ENCODE data around the gene MSI2. TPM values are rescaled to one million over a fixed set of nuclear protein-coding genes. Genes with fewer than 3 reads are reported as not detected.

The MSI2 gene
- total and polyA plus RNA-seq, 9 of the 15 experiments (the other 6 are each of a cell fraction or from before 2014, with no cell fraction given), result 4.6 to 61.8 (median 42.4) TPM

DNA sequence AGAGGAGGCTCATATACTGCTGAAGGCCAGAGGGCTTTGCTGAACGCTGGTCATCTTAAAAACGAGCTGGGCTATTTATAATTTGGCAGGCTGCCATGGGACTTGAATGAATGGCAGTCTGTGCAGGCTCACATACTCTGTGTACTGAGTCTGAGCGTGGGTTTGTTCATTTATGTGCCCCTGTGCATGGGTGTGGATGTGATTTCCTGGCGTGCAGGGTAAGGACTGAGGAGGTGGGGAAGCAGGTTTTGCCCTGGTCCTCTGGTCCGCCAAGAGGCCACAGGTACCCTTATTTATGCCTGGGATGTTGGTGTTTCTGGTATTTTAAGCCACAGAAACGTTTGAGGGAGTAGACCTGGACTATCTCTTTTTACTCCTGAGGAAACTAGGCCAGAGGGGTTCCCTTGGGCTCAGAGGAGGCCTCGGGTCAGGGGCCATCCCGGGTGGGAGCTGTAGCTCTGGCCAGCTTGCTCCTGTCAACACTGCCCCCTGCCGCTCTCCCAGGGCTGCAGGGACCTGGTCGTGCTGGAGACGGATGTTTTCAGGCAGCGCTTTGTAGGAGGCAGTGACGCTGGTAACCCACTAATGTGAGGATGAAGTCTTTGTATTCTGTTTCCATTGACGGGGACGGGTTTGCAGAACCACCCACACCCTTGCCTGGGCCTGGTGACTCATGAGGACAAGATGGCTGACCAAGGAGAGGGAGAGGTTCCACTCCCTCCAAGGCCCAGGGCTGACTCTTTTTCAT lies 184.4 kb downstream of the MSI2 start (continued):
- TF ChIP-seq, protein P1, sequence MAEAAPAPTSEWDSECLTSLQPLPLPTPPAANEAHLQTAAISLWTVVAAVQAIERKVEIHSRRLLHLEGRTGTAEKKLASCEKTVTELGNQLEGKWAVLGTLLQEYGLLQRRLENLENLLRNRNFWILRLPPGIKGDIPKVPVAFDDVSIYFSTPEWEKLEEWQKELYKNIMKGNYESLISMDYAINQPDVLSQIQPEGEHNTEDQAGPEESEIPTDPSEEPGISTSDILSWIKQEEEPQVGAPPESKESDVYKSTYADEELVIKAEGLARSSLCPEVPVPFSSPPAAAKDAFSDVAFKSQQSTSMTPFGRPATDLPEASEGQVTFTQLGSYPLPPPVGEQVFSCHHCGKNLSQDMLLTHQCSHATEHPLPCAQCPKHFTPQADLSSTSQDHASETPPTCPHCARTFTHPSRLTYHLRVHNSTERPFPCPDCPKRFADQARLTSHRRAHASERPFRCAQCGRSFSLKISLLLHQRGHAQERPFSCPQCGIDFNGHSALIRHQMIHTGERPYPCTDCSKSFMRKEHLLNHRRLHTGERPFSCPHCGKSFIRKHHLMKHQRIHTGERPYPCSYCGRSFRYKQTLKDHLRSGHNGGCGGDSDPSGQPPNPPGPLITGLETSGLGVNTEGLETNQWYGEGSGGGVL (CRISPR knock-in tag; IDR thresholded peaks at IDR 0.05), result no peak
- peak; percentile 39; the same call in 1 of the 2 replicates for TF ChIP-seq DEAF1 (CRISPR knock-in tag; IDR thresholded peaks at IDR 0.05)
- TF ChIP-seq PYGO2 (tag; IDR thresholded peaks at IDR 0.05), result no peak
- no peak for TF ChIP-seq FOXP4 (CRISPR knock-in tag; IDR thresholded peaks at IDR 0.05; ENCODE audit: borderline replicate concordance)
- no peak for TF ChIP-seq WHSC1 (IDR thresholded peaks at IDR 0.05; ENCODE audit: low read length)
- TF ChIP-seq SUPT5H (IDR thresholded peaks at IDR 0.05), result no peak
- TF ChIP-seq PKNOX1 (IDR thresholded peaks at IDR 0.05), result peak; percentile 53
- TF ChIP-seq, protein P2, sequence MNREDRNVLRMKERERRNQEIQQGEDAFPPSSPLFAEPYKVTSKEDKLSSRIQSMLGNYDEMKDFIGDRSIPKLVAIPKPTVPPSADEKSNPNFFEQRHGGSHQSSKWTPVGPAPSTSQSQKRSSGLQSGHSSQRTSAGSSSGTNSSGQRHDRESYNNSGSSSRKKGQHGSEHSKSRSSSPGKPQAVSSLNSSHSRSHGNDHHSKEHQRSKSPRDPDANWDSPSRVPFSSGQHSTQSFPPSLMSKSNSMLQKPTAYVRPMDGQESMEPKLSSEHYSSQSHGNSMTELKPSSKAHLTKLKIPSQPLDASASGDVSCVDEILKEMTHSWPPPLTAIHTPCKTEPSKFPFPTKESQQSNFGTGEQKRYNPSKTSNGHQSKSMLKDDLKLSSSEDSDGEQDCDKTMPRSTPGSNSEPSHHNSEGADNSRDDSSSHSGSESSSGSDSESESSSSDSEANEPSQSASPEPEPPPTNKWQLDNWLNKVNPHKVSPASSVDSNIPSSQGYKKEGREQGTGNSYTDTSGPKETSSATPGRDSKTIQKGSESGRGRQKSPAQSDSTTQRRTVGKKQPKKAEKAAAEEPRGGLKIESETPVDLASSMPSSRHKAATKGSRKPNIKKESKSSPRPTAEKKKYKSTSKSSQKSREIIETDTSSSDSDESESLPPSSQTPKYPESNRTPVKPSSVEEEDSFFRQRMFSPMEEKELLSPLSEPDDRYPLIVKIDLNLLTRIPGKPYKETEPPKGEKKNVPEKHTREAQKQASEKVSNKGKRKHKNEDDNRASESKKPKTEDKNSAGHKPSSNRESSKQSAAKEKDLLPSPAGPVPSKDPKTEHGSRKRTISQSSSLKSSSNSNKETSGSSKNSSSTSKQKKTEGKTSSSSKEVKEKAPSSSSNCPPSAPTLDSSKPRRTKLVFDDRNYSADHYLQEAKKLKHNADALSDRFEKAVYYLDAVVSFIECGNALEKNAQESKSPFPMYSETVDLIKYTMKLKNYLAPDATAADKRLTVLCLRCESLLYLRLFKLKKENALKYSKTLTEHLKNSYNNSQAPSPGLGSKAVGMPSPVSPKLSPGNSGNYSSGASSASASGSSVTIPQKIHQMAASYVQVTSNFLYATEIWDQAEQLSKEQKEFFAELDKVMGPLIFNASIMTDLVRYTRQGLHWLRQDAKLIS (CRISPR knock-in tag; IDR thresholded peaks at IDR 0.05), result no peak
- no peak for TF ChIP-seq HMGN3 (IDR thresholded peaks at IDR 0.05; ENCODE audit: borderline replicate concordance, extremely low read depth, insufficient read length, low read depth, low read length)
- no peak for TF ChIP-seq TFAP4 (CRISPR knock-in tag; IDR thresholded peaks at IDR 0.05; ENCODE audit: borderline replicate concordance)
- TF ChIP-seq CSDE1 (IDR thresholded peaks at IDR 0.05), result no peak
- TF ChIP-seq ZNF57 (CRISPR knock-in tag; IDR thresholded peaks at IDR 0.05), result no peak
- no peak for TF ChIP-seq SAFB (IDR thresholded peaks at IDR 0.05; ENCODE audit: borderline replicate concordance, low read depth, low read length)
- TF ChIP-seq L3MBTL2 (IDR thresholded peaks at IDR 0.05), result no peak
- TF ChIP-seq MYNN (IDR thresholded peaks at IDR 0.05), result no peak
- no peak for TF ChIP-seq MYNN (CRISPR knock-in tag; IDR thresholded peaks at IDR 0.05)

All from K562 (cell line).